Right renal pelvis (tissue), 4 donors: ENCODE measurements around the gene EFHD2. TPM values are rescaled to one million over a fixed set of nuclear protein-coding genes. Genes with fewer than 3 reads are reported as not detected.
"Not testable (repeated sequence)": the region's sequence is repeated elsewhere in the genome, so short reads cannot be mapped to it uniquely, and the experiment has no call there.

ENCODE experiments used
- DNase-seq, 4 donors: peaks; one replicate each; pipeline ENCODE4 v3.0.0-alpha.2; 2013; ENCODE audit warnings: low read depth in 4 of 4, low spot score in 3 of 4, missing footprints in 1 of 4
- polyA plus RNA-seq, 4 donors: library from polyadenylated mRNA; unstranded; fragments of 120-200 nt; gene quantifications; one replicate each; pipeline ENCODE4 v1.2.1, GENCODE V29; 2013; ENCODE audit not compliant: insufficient read length in 4 of 4

EFHD2 gene
- polyA plus RNA-seq, 4 donors = 11.9 to 18.6 (median 13.2) TPM

DNA sequence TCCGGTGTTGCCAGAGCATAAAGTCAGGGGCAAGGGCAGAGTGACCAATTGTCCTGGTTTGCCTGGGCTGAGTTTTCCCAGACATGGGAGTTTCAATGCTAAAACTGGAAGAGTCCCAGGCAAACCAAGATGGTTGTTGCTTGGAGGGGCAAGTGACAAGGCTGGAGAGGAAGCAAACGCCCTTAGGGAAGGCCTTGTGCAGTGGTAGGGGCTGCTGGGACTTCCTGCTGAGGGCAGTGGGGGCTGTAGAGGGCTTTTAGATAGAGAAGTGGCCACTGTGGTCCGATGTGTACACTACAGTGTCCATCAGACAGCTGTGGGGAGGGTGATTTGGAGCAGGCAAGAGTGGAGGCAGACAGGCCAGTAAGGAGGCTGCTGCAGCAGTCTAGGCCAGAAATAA lies 39.9 kb downstream of the EFHD2 start:
- DNase-seq = no peak

DNA sequence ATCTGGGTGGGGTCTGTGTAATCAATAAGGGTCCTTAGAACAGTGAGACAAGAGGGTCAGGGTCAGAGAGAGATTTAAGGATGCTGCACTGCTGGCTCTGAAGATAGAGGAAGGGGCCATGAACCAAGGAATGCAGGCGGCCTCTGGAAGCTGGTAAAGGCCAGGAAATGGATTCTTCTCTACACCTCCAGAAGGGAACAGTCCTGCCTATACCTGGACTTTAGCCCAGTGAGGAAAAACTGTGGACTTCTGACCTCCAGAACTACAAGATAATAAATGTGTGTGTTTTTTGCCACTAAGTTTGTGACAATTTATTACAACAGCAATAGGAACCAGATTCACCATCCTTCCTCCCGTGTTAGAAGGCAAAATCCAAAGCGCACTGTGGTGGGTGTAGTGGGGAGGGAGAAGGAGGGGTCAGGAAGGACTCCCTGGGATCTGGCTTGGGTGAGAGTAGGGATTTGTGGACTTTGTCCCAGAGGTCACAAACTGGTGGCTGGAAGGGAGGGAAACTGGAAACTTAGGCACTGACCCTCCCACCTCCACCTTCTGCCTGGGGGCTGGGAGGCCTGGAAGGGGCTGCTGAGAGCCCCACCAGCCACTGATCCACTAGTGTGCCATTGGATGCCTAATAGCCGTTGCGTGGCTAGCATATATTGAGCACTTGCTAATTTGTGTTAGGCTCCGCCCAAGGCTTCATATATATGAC lies 41.5 kb downstream of the EFHD2 start:
- no peak for DNase-seq

DNA sequence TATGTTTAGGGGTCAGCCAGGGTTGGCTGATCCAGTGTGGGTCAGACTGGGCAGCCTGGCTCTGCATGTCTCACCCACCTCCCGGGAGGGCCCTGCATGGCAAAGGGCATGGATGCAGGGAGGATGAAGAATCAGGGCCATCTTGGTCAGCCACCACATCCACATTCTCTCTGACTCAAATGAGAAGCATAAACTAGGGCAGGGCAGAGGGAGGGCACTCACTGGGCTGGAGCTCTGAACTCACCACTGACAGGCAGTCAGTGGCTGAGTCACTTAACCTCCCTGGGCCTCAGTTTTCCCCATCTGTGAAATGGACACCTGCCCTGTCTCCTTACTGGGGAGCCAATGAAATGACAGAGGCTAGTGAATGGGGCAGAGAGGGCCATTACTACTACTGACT lies 42.5 kb downstream of the EFHD2 start:
- DNase-seq = no peak

DNA sequence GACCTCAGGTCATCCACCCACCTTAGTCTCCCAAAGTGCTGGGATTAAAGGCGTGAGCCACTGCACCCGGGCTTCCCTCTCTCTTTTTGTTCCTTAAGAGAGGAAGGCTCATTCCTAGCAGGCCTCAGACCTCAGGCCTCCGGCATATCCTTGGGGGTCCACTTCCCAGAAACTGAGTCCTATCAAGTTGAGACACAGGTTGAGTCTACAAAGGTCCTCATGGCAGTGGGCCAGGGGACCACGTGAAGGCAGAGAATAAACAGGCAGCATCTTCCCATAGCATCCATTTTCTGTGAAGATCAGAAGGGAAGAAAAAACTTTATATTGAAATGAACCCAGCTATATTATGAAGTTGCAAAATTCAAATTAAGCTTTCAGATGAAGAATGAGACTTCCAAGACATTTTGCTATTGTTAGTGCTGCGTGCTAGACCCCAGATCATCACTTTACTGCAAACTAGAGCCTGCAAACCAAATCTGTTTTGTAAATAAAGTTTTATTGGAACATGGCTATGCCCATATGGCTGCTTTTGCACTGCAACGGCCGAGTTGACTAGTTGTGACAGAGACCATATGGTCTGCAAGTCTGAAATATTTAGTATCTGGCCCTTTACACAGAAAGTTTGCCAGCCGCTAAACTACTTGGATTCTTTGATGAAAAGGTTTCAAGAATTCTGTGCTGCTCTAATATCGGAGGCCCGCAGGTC lies 43.3 kb downstream of the EFHD2 start:
- no peak for DNase-seq

DNA sequence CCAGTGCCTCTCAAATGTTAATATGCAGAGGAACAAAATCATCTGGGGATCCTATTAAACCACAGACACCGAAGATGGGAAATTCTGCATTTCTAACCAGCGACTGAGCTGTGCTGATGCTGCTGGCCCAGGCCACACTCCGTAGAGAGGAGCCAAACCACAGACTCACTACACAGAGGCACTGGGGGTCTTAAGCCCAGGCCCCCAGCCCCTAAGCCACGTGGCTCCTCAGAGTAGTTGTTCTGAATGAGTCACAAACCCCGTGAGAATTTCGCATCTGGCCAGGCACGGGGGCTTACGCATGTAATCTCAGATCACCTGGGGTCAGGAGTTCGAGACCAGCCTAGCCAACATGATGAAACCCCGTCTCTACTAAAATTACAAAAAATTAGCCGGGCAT lies 44.0 kb downstream of the EFHD2 start:
- DNase-seq = no peak

DNA sequence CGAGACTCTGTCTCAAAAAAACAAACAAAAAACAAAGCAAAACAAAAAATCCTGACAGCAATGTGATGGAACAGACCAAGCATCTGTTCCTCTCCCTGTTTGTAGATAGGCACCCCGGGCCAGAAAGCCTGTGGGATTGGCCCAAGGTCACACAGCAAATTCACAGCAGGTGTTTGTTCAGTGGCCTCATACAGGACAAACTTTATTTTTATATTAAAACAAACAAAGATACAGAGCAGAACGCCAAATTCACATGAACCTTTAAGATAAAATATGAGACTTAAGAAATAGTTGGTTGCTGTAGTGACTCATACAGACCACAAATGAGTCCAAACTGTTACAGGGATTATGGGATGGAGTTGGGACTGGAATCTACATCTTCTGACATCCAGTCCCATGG lies 44.6 kb downstream of the EFHD2 start:
- no peak for DNase-seq

DNA sequence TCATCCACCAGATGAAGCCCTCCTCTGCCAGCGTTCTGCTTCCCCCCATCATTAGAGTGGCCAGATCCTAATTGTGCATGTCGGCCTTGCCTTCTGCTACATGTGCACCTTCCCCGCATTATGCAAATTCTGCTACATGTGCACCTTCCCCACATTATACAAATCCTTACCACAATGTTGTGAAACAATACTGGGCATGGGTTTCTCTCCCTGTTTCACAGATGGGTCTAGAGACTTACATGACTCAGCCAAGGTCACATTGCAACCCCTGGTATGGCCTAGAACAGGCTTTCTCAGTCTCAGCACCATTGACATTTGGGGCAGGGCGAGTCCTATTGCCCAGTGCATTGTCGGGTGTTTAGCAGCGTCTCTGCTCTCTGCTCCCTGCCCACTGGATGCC lies 45.8 kb downstream of the EFHD2 start:
- DNase-seq = no peak

DNA sequence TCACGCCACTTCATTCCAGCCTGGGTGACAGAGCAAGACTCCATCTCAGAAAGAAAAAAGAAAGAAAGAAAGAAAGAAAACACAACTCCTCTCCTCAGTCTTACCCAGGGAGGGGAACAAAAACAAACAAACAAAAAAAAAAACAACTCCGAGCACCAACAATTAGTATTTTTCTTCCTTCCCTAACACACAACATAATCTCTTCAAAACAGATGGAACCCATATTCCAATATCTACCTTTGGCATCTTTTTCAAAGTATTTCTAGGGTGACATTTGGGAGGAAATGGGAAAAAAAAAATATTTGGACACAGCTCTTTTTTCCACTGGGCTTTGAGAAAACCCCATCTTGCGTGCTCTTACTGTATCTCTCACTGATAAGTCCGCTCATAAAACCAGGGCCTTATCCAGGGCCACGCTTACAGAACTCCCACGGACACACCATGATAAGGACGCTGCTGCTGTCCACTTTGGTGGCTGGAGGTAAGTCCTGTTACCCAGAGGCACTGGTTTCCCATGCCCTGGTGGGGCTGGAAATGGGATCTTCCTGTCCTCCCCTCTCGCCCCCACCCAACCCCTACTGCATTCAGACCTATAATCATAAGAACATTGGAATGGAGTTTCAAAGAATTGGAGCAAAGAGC lies 46.7 kb downstream of the EFHD2 start, which contains the start of gene CELA2A:
CELA2A (plus strand) TSS at position 420 of the 642 bp plus-strand sequence; CDS start at position 442, 22 bp downstream.
- no peak for DNase-seq

DNA sequence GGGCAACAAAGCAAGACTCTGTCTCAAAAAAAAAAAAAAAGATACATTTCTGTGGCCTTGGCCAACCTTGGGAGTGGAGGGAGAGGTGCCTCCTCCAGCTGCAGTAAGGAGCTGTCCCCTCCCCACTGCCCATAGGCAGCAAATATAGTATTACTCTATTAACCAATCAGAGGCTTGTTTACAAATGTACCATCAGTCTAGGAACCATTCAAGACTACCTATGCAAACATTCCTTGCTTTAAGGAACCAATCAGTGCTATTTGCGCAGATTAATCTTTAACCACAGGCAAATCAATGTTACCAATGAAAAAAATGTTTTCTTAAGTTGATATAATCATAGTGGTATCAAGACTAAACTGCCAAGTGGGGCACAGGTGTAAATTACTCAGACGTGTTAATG lies 47.9 kb downstream of the EFHD2 start:
- DNase-seq = no peak

DNA sequence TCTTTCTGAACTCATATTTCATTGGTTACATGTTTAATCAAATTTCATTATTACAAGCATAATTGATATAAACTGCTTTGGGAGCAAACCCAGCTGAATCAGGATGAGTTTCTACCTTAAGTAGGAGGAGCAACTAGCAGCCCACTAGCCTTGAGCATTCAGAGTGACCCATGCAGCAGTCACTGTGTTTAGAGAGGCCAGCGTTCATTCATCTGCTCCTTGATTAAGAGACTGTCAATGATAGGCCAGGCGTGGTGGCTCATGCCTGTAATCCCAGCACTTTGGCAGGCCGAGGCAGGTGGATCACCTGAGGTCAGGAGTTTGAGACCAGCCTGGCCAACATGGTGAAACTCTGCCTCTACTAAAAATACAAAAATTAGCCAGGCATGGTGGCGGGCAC lies 48.7 kb downstream of the EFHD2 start:
- not testable (repeated sequence) for DNase-seq

DNA sequence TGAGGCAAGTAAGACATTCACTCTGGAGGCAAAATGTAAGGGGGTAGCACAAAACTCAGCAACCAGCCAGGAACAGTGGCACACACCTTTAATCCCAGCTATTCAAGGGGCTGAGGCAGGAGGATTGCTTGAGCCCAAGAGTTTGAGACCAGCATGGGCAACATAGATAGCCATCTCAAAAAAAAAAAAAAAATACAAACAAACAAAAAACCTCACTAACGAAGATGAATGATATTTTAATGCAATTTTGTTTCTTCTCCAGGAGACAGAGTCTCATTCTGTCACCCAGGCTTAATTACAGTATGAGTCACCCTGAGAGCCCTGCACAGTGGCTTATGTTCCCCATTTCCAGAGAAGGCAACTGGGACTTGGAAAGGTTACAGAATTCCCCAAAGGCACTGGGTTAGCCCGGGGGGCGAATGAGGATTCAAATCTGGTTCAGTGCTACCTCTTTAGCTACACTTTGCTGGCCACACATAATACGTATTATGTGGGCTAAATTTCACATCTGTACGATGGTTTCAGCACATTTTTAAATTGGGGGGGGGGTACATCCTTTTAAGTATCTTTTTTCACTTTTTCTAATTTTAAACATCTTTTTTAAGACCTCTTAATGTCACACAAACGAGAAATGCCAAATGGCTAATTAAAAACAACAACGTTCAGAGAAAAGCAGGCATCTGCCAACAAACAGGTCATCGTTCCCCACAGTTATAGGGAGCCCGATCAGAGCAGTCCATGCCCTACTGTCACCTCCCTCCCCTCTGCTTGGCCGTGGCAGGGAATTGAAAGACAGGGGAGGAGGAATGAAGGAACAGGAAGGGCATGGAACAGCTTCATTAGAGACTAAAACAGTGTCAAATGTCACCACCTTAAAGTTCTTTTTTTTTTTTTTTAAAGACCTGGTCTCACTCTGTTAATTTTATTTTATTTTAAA lies 50.4 kb downstream of the EFHD2 start:
- no peak for DNase-seq

DNA sequence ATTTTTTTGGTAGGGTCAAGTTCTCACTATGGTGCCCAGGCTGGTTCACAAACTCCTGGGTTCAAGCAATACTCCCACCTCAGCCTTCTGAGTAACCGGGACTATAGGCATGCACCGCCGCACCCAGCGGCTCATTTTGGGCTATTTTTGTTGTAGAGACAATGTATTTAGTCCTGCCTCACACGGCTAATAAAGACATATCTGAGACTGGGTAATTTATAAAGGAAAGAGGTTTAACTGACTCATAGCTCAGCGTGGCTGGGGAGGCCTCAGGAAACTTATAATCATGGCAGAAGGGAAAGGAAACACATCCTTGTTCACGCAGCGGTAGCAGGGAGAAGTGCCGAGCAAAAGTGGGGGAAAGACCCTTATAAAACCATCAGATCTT lies 51.0 kb downstream of the EFHD2 start:
- no peak for DNase-seq

DNA sequence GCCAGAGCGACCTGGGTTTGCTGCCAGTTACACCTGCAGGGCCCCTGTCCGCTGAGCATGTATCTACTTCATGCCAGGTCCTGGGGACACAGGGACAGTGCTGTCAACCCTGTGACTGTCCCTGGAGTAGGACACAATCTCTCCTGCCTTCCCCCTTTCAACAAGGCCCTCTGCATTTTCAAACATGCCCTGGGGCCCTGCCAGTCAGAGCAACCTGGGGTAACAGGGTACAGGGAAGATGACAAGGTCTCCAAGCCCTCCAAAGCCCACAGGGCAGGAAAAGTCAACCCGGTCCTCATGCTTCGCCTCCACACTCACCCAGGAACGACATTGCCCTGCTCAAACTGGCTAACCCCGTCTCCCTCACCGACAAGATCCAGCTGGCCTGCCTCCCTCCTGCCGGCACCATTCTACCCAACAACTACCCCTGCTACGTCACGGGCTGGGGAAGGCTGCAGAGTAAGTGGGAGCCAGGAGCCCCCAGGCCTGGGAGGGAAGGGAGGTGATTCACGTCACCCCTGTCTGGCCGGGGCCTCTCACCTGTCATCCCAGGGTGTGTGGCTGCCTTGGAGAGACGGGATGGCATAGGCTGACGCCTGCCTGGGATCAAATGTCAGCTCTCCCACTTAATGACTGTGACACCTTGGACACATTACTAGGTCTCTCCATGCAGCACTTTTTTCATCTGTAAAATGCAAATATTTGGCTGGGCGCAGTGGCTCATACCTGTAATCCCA lies 53.5 kb downstream of the EFHD2 start:
- DNase-seq = not testable (repeated sequence)

DNA sequence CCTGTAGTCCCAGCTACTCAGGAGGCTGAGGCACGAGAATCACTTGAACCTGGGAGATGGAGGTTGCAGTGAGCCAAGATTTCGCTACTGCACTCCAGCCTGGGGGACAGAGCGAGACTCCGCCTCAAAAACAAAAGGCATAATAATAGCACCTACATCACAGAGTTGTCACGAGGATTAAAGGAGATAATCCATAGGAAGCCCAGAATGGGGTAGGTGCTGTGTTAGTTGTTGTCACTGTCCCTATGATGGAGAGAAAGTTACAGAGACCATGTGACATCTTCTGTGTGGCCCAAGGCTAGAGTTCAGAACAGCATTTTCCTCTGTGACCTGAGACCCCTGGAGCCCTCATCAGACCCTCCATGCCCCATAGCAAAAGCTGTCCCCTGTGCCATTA lies 54.2 kb downstream of the EFHD2 start:
- not testable (repeated sequence) for DNase-seq

DNA sequence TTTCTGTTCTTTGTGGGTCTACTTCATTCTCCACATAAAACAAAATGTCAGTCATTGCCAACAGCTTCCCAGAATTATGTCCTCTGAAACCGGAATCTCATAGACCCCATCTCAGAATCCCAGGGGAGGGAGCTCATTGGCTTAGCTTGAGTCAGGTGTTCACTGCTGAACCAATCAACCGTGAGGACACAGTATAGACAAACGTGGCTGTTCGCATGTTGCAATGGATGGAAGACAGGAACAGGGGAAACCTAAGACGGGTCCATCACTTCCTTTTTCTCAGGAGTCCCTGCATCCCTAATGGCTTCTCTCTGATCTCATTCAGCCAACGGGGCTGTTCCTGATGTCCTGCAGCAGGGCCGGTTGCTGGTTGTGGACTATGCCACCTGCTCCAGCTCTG lies 56.0 kb downstream of the EFHD2 start:
- no peak for DNase-seq

DNA sequence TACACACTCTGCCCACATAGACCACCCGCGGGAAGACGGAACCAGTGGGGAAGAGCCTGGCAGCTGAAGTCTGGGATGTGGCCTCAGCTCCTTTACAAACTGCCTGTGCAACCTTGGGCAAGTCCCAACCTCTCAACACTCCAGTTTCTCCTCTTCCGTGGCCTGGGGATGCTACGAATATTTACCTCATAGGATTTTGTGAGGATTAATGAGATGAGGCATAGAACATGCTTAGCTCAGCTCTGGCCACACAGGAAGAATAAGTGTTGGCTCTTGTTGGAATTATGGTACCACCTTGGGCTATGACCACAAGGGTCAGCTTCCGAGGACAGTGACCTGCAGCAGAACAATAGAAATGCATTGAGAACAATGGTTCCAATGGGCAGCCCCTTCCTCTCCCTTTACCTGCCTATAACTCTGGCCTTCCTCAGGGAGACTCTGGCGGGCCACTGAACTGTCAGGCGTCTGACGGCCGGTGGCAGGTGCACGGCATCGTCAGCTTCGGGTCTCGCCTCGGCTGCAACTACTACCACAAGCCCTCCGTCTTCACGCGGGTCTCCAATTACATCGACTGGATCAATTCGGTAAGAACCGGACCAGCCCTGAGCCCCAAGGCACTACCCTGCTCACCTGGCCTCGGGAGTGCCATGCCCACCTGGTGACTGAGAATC lies 57.4 kb downstream of the EFHD2 start:
- DNase-seq = not testable (repeated sequence)

DNA sequence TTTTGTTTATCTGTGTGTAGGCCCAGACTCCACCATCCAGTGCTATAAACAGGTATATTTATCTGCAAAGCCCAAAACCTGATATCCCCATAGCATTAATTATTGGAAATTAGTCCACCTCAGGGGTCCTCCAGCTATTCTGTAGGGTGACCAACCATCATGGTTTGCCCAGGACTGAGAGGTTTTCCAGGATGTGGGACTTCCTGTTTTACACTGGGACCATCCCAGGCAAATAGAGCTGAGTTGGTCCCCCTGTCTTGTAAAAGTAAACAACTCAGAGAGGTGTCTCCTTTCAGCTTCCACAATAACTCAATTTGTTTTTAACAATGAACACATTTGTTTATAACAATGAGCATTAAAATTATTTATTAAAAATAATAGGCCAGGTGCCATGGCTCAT lies 58.5 kb downstream of the EFHD2 start:
- DNase-seq = no peak

DNA sequence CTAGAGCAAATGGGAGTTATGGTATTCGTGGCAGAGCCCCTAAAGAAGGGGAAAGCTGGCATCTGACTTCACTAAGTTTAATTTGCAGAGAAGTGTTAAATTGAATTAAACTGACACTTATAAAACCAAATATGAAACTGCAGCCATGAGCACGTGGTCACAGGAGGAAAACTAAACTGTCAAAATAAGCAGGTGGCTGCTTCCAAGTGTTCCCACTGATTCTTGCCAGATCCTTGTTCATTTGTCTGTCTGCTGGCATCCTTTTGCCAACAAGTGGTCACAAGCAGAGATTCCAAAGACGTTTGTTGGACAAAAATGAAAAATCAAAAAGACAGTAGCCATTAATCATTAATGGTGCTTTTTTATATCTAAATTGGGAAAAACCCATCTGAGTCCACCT lies 59.7 kb downstream of the EFHD2 start:
- DNase-seq = no peak

DNA sequence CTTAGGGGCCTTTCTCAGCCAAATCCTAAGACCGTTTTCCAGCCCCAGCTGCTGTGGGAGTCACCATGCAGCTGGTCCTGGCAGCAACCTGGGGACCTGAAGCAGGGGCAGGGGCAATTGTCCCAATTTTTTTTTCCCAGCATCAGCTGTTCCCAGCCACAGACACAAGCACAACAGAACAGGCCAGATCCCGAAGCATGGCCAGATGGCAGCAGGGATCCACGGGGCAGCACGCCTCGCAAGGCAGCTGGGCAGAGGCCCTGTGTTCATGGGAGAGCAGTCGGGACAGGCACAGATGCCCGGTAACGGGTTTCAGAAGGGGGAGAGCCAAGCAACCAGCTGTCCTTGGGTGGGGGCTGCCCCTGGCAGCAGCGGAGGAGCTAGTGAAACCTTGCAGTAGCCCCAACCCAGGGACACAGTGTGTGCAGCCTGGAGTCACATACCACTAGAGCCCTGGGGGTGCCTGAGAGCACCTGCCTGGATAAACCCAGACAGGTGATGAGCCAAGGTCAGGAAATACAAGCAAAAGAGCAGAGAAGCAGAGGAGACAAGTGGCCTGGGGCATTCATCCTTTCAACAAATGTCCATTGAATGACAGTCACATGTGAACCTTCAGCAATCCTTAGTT lies 60.2 kb downstream of the EFHD2 start:
- DNase-seq = not testable (repeated sequence)
